Measurements from ENCODE around the gene NUDT2.

NUDT2 gene

DNA sequence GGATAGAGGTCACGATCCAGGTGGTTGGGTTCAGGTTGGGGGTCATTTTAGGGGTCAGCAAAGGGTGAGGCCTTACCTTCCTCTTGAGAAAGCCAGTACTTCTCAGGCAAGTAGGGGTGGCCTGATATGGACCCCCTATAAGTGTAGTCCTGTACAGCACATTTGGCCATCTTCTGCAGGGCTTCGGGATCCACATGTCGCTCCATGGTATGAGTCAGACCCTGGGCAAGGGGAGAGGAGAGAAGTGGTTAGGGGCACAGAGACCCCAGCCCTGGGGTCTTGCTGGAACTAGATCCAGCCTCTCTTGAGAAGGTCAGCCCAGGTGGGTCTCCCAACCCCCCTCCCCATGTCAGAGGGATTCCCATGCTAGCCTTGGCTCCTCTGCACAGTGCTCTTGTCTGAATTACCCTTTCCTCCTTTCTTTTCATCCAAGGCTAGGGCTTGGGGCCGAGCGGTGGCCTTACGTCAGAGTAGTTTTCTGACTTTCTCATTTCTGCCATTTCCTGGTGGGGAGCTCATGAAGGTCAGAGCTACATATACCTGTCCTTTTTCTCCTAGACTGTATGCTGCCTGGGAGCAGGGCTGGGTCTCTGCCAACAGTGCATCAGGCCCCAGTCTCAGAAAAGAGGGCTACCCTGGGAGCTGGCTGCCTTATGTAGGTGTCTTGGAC, 56.3 kb downstream of the NUDT2 start:
- DNase-seq (ENCODE audit: low spot score) = no peak

- DNase-seq (ENCODE audit: low spot score) = no peak
These were observed 57.3 kb downstream of the NUDT2 start for GRCh38 chr9:34386656-34387055.

DNA sequence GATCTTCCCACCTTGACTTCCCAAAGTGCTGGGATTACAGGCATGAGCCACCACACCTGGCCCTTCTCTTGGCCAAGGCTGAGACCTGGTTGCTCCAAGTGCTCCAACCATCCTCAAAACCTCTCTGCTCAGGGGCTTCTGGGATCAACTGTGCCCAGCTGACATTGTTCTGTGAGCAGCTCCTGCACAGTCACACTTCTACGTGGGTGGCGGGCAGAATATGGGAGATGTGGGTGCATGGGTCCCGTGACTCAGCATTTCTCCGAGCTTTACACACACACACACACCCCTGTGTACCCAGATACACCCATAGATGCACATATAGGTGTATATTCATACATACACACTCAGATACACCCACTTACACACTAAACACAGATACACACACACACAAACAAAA, 57.9 kb downstream of the NUDT2 start:
- DNase-seq (ENCODE audit: low spot score) = no peak

DNA sequence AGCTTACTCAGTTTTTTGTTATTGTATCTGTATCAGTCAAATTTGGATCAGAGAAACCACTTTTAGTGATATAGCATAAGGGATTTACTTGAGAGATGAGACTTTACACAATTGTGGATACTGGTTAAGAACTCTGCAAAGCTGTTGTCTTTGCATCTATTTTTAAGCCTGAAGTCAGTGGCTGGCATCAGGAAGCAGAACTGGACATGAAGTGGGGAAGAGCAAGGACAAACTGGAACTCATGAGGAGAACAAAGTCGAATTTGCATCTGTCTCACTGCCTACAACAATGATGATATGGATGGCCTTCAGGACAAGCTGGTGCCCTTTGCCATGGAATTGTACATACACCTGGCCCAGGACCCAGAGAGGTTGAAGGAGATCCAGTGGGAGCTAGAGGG, 63.1 kb downstream of the NUDT2 start:
- no peak for DNase-seq (ENCODE audit: low spot score)

Data from HuH-7 (cell line).